HepG2 (cell line): ENCODE measurements around the gene HOXA10. TPM values are rescaled to one million over a fixed set of nuclear protein-coding genes. Genes with fewer than 3 reads are reported as not detected.

Experiments used
- ATAC-seq: fragments of 200-7000 bp; cut with Tn5 transposase; 3 replicates; pipeline ENCODE4 v1.9.1; 2020; ENCODE audit warnings: mild to moderate bottlenecking, moderate library complexity
- BruUV-seq: library from RNA; stranded (reverse); fragments of 400-500 nt; replicated peaks from 2 replicates; lab custom pipeline; 2021; lab: Mats Ljungman, UMichigan
- CTCF ChIA-PET: fragments of 300-600 bp; formaldehyde crosslinking; extraction: SDS; loops from one replicate; lab custom pipeline; 2021; ENCODE audit warnings: low total read pairs, inconsistent platforms, low intra/inter-chr PET ratio; lab: Yijun Ruan, JAX
- POLR2A ChIA-PET: fragments of 350-600 bp; sonication (Branson Sonifier 250); formaldehyde crosslinking; loops from one replicate; lab custom pipeline; 2020; ENCODE audit warnings: antibody characterized with exemption, inconsistent platforms; lab: Yijun Ruan, JAX
- DNase-seq: peaks from one replicate; pipeline ENCODE4 v3.0.0-alpha.2; 2015; ENCODE audit warnings: low spot score
- FAIRE-seq: peaks from 3 replicates; lab custom pipeline; 2011; peaks lifted over from hg19 to GRCh38; lab: Jason Lieb, UNC
- H2AFZ ChIP-seq: one replicate; pipeline ENCODE4 v1.6.1; 2011; ENCODE audit warnings: low read length, inconsistent platforms
- H3K27ac ChIP-seq: fragments of 300-600 bp; 3 replicates; pipeline ENCODE4 v1.8.0; 2011; ENCODE audit warnings: mixed run types, mild to moderate bottlenecking, mixed read lengths, low read length, inconsistent platforms; ENCODE audit not compliant: insufficient read depth; ENCODE audit errors: extremely low read length
- H3K27me3 ChIP-seq, 2 experiments: fragments of 200-600 bp in 1 of 2; 2 replicates in 1 of 2; 3 replicates in 1 of 2; pipeline versions ENCODE4 v1.6.0 to v1.8.0; 2011; ENCODE audit warnings: low read length in 2 of 2, mild to moderate bottlenecking in 2 of 2, moderate library complexity in 2 of 2, inconsistent platforms in 1 of 2; ENCODE audit not compliant: insufficient read depth in 2 of 2, control insufficient read depth in 1 of 2
- H3K36me3 ChIP-seq, 2 experiments: fragments of 200-600 bp in 1 of 2; replicated peaks in 1 of 2; 2 replicates in 1 of 2; 3 replicates in 1 of 2; pipeline versions ENCODE4 v1.5.1 to v1.8.0; 2011; ENCODE audit warnings: low read length in 2 of 2, inconsistent platforms in 1 of 2; ENCODE audit not compliant: insufficient read depth in 2 of 2, control insufficient read depth in 1 of 2
- H3K4me1 ChIP-seq: 2 replicates; pipeline ENCODE4 v1.5.1; 2012; ENCODE audit warnings: low read length, inconsistent platforms; ENCODE audit not compliant: insufficient read depth
- H3K4me2 ChIP-seq: 2 replicates; pipeline ENCODE4 v1.6.0; 2011; ENCODE audit warnings: low read depth, low read length, inconsistent platforms
- H3K4me3 ChIP-seq, 3 experiments: fragments of 200-600 bp in 1 of 3; sonication (generic), shearing (Covaris generic) in 1 of 3; replicated peaks in 1 of 3; 2 replicates each; pipeline ENCODE4 v1.5.1; 2011 to 2016; ENCODE audit warnings: low read length in 3 of 3, inconsistent platforms in 2 of 3, low read depth in 2 of 3, mild to moderate bottlenecking in 2 of 3, control low read depth in 1 of 3, mixed read lengths in 1 of 3; ENCODE audit not compliant: insufficient read depth in 1 of 3
- H3K79me2 ChIP-seq: one replicate; pipeline ENCODE4 v1.6.1; 2011; ENCODE audit warnings: low read length, inconsistent platforms; ENCODE audit not compliant: insufficient read depth
- H3K9ac ChIP-seq: 2 replicates; pipeline ENCODE4 v1.6.0; 2011; ENCODE audit warnings: mild to moderate bottlenecking, low read depth, low read length, inconsistent platforms; ENCODE audit not compliant: insufficient read depth
- H3K9me3 ChIP-seq: 2 replicates; pipeline ENCODE4 v1.5.1; 2012; ENCODE audit warnings: mild to moderate bottlenecking, low read length
- H4K20me1 ChIP-seq: 2 replicates; pipeline ENCODE4 v1.6.0; 2011; ENCODE audit warnings: inconsistent platforms, mild to moderate bottlenecking, low read length, moderate library complexity; ENCODE audit not compliant: insufficient read depth
- ARNT2 ChIP-seq: sonication (generic); formaldehyde crosslinking; IDR thresholded peaks from 2 replicates; pipeline ENCODE4 v1.8.0; 2022; ENCODE audit warnings: mild to moderate bottlenecking, low read depth, missing genetic modification reagents, moderate library complexity
- FOXK1 ChIP-seq: sonication (generic); formaldehyde crosslinking; IDR thresholded peaks from 2 replicates; pipeline ENCODE4 v1.4.0; 2020; ENCODE audit warnings: low read depth, missing genetic modification reagents, borderline replicate concordance
- MEF2D ChIP-seq: sonication (generic); formaldehyde crosslinking; IDR thresholded peaks from 2 replicates; pipeline ENCODE4 v1.5.1; 2020; ENCODE audit warnings: mild to moderate bottlenecking, missing genetic modification reagents
- NCOA1 ChIP-seq: sonication (generic); formaldehyde crosslinking; IDR thresholded peaks from 2 replicates; pipeline ENCODE4 v1.9.0; 2021; ENCODE audit warnings: missing genetic modification reagents
- SRSF4 ChIP-seq: fragments of 200-400 bp; formaldehyde crosslinking; IDR thresholded peaks from one replicate; pipeline ENCODE4 v1.6.1; 2018; ENCODE audit warnings: mild to moderate bottlenecking, low read depth, low read length, moderate library complexity; ENCODE audit not compliant: poor library complexity, severe bottlenecking
- ZKSCAN8 ChIP-seq: IDR thresholded peaks from 2 replicates; pipeline ENCODE4 v1.6.1; 2016; ENCODE audit warnings: borderline replicate concordance, missing genetic modification reagents, missing compliant biosample characterization
- ZNF605 ChIP-seq: sonication (generic); formaldehyde crosslinking; IDR thresholded peaks from 2 replicates; pipeline ENCODE4 v1.8.0; 2022; ENCODE audit warnings: mild to moderate bottlenecking, missing genetic modification reagents
- WGBS: methylation state at CpG from one replicate; pipeline ENCODE4 v1.1.6; 2017; ENCODE audit warnings: low lambda C conversion rate; 5-methylcytosine and 5-hydroxymethylcytosine counted together
- in situ Hi-C: cut with HindIII; loops from 2 replicates; pipeline ENCODE4 v1.10.0; 2017; ENCODE audit warnings: low pct_unique_long_range_greater_than_20kb; ENCODE audit not compliant: extremely low pct_ligation_motif_present
- intact Hi-C: fragments of 100-400 bp; cut with micrococcal nuclease; formaldehyde crosslinking; loops from one replicate; pipeline ENCODE4 v1.10.0; 2022; ENCODE audit not compliant: unreplicated experiment
- polyA plus RNA-seq, 8 experiments: library from polyadenylated mRNA; depleted of rRNA in 3 of 8; stranded (reverse) in 7 of 8; unstranded in 1 of 8; fragments of >200 nt; fragmentation: Illumina TruSeq in 4 of 8; extraction: Trizol in 4 of 8; gene quantifications; 2 replicates each; pipeline versions ENCODE4 v1.2.1 to v1.2.3, GENCODE V29; 2011 to 2016; ENCODE audit warnings: low read depth in 4 of 8, missing spikeins in 1 of 8, mixed read lengths in 1 of 8; ENCODE audit not compliant: insufficient read depth in 1 of 8
- total RNA-seq, 5 experiments: library from RNA; depleted of rRNA; stranded (reverse); fragments of >200 nt; fragmentation: Illumina TruSeq; extraction: Trizol; gene quantifications; 2 replicates each; pipeline ENCODE4 v1.2.3, GENCODE V29; 2016; ENCODE audit warnings: low read depth in 1 of 5
- TF ChIP-seq, protein P1 (sequence below): sonication (generic); formaldehyde crosslinking; IDR thresholded peaks from 2 replicates; pipeline ENCODE4 v1.4.0; 2020; ENCODE audit warnings: mild to moderate bottlenecking, missing genetic modification reagents
- TF ChIP-seq, protein P2 (sequence below): sonication (generic); formaldehyde crosslinking; IDR thresholded peaks from 2 replicates; pipeline ENCODE4 v1.4.0; 2020; ENCODE audit warnings: missing genetic modification reagents

The HOXA10 gene
- total and polyA plus RNA-seq, 2 of the 13 experiments (the other 11 are each of a cell fraction or from before 2014, with no cell fraction given), result not detected

DNA sequence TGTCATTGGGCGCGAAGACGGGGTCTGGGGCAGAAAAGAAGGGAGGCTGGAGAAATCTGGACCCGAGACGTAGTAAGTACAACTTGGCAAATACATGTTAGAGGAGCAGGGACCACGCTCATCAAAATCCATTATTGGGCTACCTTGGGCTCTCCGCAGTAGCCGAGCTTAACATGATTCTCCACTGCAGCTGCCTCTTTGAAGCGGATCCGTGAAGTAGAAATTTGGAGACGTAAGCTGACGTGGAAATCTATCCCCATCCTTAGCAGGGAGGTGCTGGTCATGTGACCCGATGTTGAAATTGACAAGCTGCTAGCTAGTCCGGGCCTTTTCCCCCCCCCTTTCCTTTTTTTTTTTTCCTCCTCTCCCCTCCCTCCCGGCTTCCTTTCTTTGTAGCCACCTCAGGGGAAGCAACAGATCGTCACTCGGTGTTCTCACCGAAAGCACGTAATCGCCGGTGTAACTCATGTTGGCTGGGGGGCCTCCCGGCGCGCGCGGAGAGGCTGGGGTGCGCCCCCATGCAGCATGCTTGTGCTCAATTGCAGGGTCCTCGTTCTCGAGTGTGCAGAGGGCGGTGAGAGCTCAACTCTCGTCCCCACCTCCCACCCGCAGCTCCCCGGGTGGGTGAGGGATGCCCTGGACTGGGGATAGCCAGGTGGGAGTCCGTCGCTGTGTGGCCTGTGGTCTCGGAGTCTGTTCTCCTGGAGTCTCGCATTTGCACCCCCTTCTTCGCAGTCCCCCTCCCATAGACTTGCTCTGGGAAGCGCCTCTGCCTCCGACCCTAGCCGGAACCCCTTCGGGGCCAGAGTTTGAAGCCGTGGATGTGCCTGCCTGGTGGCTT, 11.1 kb upstream of the HOXA10 start, which contains the start of gene HOXA11:
TSS of gene HOXA11 (minus strand) at position 220 of the 841 bp plus-strand sequence. CDS start at position 132, 88 bp downstream.
- H3K27me3 ChIP-seq, result peaks cover 34 to 96% of the 10 kb centered on the region in 2 experiments
- FAIRE-seq, result no peak
- no peak for DNase-seq
- H3K27ac ChIP-seq, result no peak within 1 kb of the TSS
- H3K4me1 ChIP-seq, result peaks cover 39% of the 10 kb centered on the region
- ChIA-PET CTCF (no interaction called here), POLR2A (interaction anchor here (0.6 kb wide), 1 partner anchor 11 kb away, joined by 3 read pairs; no protein-coding TSS in a partner anchor)
- H3K36me3 ChIP-seq, result no peaks in the 10 kb centered on the region
- no peaks in the 10 kb centered on the region for H3K79me2 ChIP-seq
- no TSS peak for BruUV-seq
- peak within 1 kb of the TSS; percentile 52 to 67 (median 64) for H3K4me3 ChIP-seq
- no peaks in the 10 kb centered on the region for H3K9me3 ChIP-seq
- peak within 1 kb of the TSS; percentile 84 for H3K4me2 ChIP-seq
- H4K20me1 ChIP-seq, result peaks cover 6% of the 10 kb centered on the region; the same call in 1 of the 2 replicates
- in situ Hi-C loops, result no loop called here
- no peak for TF ChIP-seq ARNT2 (CRISPR knock-in tag)
- TF ChIP-seq, protein P1, sequence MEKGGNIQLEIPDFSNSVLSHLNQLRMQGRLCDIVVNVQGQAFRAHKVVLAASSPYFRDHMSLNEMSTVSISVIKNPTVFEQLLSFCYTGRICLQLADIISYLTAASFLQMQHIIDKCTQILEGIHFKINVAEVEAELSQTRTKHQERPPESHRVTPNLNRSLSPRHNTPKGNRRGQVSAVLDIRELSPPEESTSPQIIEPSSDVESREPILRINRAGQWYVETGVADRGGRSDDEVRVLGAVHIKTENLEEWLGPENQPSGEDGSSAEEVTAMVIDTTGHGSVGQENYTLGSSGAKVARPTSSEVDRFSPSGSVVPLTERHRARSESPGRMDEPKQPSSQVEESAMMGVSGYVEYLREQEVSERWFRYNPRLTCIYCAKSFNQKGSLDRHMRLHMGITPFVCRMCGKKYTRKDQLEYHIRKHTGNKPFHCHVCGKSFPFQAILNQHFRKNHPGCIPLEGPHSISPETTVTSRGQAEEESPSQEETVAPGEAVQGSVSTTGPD (CRISPR knock-in tag), result no peak
- TF ChIP-seq FOXK1 (CRISPR knock-in tag), result no peak
- no peak for TF ChIP-seq ZNF605 (CRISPR knock-in tag)
- no peak for TF ChIP-seq NCOA1 (CRISPR knock-in tag)
- TF ChIP-seq SRSF4, result no peak
- no peak for TF ChIP-seq ZKSCAN8 (CRISPR knock-in tag)
- TF ChIP-seq MEF2D (CRISPR knock-in tag), result no peak
- TF ChIP-seq, protein P2, sequence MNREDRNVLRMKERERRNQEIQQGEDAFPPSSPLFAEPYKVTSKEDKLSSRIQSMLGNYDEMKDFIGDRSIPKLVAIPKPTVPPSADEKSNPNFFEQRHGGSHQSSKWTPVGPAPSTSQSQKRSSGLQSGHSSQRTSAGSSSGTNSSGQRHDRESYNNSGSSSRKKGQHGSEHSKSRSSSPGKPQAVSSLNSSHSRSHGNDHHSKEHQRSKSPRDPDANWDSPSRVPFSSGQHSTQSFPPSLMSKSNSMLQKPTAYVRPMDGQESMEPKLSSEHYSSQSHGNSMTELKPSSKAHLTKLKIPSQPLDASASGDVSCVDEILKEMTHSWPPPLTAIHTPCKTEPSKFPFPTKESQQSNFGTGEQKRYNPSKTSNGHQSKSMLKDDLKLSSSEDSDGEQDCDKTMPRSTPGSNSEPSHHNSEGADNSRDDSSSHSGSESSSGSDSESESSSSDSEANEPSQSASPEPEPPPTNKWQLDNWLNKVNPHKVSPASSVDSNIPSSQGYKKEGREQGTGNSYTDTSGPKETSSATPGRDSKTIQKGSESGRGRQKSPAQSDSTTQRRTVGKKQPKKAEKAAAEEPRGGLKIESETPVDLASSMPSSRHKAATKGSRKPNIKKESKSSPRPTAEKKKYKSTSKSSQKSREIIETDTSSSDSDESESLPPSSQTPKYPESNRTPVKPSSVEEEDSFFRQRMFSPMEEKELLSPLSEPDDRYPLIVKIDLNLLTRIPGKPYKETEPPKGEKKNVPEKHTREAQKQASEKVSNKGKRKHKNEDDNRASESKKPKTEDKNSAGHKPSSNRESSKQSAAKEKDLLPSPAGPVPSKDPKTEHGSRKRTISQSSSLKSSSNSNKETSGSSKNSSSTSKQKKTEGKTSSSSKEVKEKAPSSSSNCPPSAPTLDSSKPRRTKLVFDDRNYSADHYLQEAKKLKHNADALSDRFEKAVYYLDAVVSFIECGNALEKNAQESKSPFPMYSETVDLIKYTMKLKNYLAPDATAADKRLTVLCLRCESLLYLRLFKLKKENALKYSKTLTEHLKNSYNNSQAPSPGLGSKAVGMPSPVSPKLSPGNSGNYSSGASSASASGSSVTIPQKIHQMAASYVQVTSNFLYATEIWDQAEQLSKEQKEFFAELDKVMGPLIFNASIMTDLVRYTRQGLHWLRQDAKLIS (CRISPR knock-in tag), result no peak
- H2AFZ ChIP-seq, result no peak within 1 kb of the TSS
- 31% methylated on average over 30 of the region's 43 CpGs for WGBS
- intact Hi-C loops, result no loop called here
- H3K9ac ChIP-seq, result no peak within 1 kb of the TSS
- no peak for ATAC-seq
